GM19395 (cell line): ENCODE measurements around the gene MARCKSL1.

Experiments used
- ATAC-seq: cut with Tn5 transposase; IDR thresholded peaks from one replicate; pipeline ENCODE4 v1.9.1; 2021; ENCODE audit warnings: mild to moderate bottlenecking, moderate library complexity; ENCODE audit not compliant: unreplicated experiment

The MARCKSL1 gene

GRCh38 chr1:32353431-32353830, 17.4 kb upstream of the MARCKSL1 start:
- ATAC-seq, result no peak

- ATAC-seq, result no peak
These were observed 16.9 kb upstream of the MARCKSL1 start for GRCh38 chr1:32352831-32353383.

- no peak for ATAC-seq
These were observed 16.3 kb upstream of the MARCKSL1 start for GRCh38 chr1:32352239-32352745.

GRCh38 chr1:32351399-32352238, 15.6 kb upstream of the MARCKSL1 start:
- ATAC-seq, result peak; percentile 77

- peak; percentile 38 for ATAC-seq
These were observed 14.9 kb upstream of the MARCKSL1 start for GRCh38 chr1:32350785-32351398.

- no peak for ATAC-seq
These were observed 13.2 kb upstream of the MARCKSL1 start for GRCh38 chr1:32349211-32349708.

- no peak for ATAC-seq
These were observed 10.6 kb upstream of the MARCKSL1 start for GRCh38 chr1:32346532-32347157.

- ATAC-seq, result no peak
These were observed 9.3 kb upstream of the MARCKSL1 start for GRCh38 chr1:32345289-32345827.

- ATAC-seq, result no peak
These were observed 6.7 kb upstream of the MARCKSL1 start for GRCh38 chr1:32342704-32343103.

- no peak for ATAC-seq
These were observed 5.9 kb upstream of the MARCKSL1 start for GRCh38 chr1:32341971-32342370.

- no peak for ATAC-seq
These were observed 5.2 kb upstream of the MARCKSL1 start for GRCh38 chr1:32341186-32341757.

- ATAC-seq, result no peak
These were observed 3.4 kb upstream of the MARCKSL1 start for GRCh38 chr1:32339363-32339978.

- no peak for ATAC-seq
These were observed 2.7 kb upstream of the MARCKSL1 start for GRCh38 chr1:32338637-32339145.

- no peak for ATAC-seq
These were observed 2.0 kb upstream of the MARCKSL1 start for GRCh38 chr1:32337855-32338636.

- peak; percentile 30 for ATAC-seq
These were observed 1.1 kb upstream of the MARCKSL1 start for GRCh38 chr1:32336963-32337675.

GRCh38 chr1:32336591-32336932, 529 bp upstream of the MARCKSL1 start:
- no peak for ATAC-seq

GRCh38 chr1:32335535-32335789, 571 bp downstream of the MARCKSL1 start:
- ATAC-seq, result no peak

GRCh38 chr1:32334864-32335534, 1.0 kb downstream of the MARCKSL1 start:
- no peak for ATAC-seq
